CD1c-positive myeloid dendritic cell (primary cell): ENCODE results near the gene TMEM63B.
"Not testable (repeated sequence)": the region's sequence is repeated elsewhere in the genome, so short reads cannot be mapped to it uniquely, and the experiment has no call there.

Source experiments
- DNase-seq: peaks from one replicate; pipeline ENCODE4 v3.0.0-alpha.2; 2016; ENCODE audit errors: extremely low spot score

The TMEM63B gene

GRCh38 chr6:44193307-44193910 lies 66.1 kb downstream of the TMEM63B start:
- no peak for DNase-seq

DNA sequence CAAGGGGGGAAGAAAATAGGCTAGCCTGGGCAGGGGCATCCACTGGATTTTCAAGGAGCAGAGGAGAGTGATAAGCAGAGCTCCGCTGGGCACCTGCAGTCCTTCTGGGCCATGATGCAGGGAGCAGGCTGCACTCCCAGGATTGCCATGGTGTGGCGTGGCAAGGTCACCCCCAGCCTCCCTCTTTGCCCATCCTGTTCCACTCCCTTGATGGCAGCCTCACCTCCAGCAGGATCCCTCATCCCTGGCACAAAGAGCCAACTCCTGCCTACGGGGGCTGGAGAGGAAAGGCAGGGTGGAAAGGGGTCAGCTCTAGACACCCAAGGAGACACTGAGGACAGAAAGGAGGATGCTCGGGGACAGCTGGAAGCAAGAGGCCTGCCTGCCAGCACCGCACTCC lies 67.0 kb downstream of the TMEM63B start:
- DNase-seq = no peak

- DNase-seq = not testable (repeated sequence)
Measured at GRCh38 chr6:44196351-44196750, 69.0 kb downstream of the TMEM63B start.

DNA sequence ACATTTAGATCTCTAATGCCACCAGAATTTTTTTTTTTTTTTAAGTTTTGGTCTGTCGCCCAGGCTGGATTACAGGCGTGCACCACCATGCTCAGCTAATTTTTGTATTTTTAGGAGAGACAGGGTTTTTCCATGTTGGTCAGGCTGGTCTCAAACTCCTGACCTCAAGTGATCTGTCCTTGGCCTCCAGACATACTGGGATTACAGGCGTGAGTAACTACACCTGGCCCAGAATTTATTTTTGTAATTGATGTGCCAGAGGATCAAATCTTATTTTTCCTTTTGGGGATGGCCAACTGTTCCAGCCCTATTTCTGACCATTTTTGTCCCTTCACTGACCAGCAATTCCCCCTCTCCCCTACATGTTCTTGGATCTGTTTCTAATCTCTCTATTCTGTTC lies 71.3 kb downstream of the TMEM63B start:
- no peak for DNase-seq

DNA sequence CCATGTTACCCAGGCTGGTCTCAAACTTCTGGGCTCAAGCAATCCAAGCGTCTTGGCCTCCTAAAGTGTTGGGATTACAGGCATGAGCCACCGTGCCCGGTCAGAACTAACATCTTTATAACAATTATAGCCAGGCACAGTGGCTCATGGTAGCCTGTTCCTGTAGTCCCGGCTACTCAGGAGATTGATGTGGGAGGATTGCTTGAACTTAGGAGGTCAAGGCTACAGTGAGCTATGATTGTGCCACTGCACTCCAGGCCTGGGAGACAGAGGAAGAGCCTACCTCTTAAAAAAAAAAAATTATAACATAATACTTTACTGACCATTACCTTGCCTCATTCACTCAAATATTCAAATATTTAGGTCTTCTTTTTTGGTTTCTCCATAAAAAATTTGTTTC lies 72.5 kb downstream of the TMEM63B start:
- DNase-seq = no peak

- no peak for DNase-seq
Measured at GRCh38 chr6:44201200-44201599, 73.8 kb downstream of the TMEM63B start.

- DNase-seq = no peak
Measured at GRCh38 chr6:44201638-44202303, 74.4 kb downstream of the TMEM63B start.

- DNase-seq = no peak
Measured at GRCh38 chr6:44202332-44202971, 75.1 kb downstream of the TMEM63B start.

DNA sequence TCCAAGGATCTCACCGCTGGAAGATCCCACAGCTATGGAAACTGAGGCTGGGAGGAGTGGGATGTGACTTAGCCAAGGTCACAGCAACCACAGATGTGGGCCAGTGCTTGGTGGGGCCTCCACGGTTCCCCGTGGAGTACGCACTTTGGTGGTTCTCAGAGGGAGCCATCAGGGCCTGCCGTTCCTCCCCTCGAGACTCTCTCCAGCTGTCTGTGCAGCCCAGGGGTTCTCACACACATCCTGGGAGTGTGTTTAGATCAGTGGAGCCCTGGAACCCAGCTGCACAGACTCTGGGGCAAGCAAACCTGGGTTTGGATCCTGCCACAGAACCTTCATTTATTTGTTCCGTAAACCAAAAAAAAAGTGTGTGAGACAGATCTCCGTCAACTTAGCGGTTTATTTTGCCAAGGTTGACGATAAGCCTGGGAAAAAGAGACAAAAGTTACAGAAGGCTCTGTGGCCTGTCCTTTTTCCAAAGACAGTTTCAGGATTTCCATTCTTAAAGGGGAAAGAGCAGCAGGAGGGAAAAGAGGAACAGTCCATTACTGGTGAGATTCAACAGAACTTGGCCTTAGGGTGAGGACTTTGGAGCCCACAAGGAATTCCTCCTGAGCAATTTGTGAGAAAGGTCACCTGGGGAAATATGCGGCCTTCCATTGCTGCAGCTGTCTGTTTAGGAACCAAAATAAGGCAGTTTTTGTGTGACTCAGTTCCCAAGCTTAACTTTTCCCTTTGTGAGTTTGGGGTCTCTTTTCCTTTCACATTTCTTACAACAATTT lies 75.8 kb downstream of the TMEM63B start:
- no peak for DNase-seq

GRCh38 chr6:44203955-44204354 lies 76.6 kb downstream of the TMEM63B start:
- DNase-seq = no peak
